Measurements from ENCODE around the gene MSLN.
"Not testable (repeated sequence)": the region's sequence is repeated elsewhere in the genome, so short reads cannot be mapped to it uniquely, and the experiment has no call there.

Gene MSLN

GRCh38 chr16:760545-761343 is at the start of gene MSLN:
TSS of gene MSLN (plus strand) at chr16:760734. CDS start at chr16:762681, 1,947 bp downstream.
- H3K4me3 ChIP-seq (ENCODE audit: low read depth, low read length) = no peak within 1 kb of the TSS

GRCh38 chr16:711084-711483 is 49.5 kb upstream of the MSLN start:
- no peak overlapping the region for H3K4me3 ChIP-seq (ENCODE audit: low read depth, low read length)

GRCh38 chr16:711548-712320 is 48.8 kb upstream of the MSLN start:
- no peak overlapping the region for H3K4me3 ChIP-seq (ENCODE audit: low read depth, low read length)

GRCh38 chr16:712740-713250 is 47.7 kb upstream of the MSLN start:
- not testable (repeated sequence) for H3K4me3 ChIP-seq (ENCODE audit: low read depth, low read length)

- no peak overlapping the region for H3K4me3 ChIP-seq (ENCODE audit: low read depth, low read length)
Measured at GRCh38 chr16:714079-714478, 46.5 kb upstream of the MSLN start.

- peak within 1 kb of the TSS; percentile 18 for H3K4me3 ChIP-seq (ENCODE audit: low read depth, low read length)
Measured at GRCh38 chr16:714558-715476, 45.7 kb upstream of the MSLN start, which contains the start of gene METRN. TSS of gene METRN (plus strand) at chr16:715118. CDS start at chr16:715290, 172 bp downstream.

GRCh38 chr16:715477-716199 is 44.9 kb upstream of the MSLN start:
- H3K4me3 ChIP-seq (ENCODE audit: low read depth, low read length) = peak overlapping the region; percentile 18

GRCh38 chr16:716200-716568 is 44.4 kb upstream of the MSLN start:
- H3K4me3 ChIP-seq (ENCODE audit: low read depth, low read length) = no peak overlapping the region

GRCh38 chr16:716768-717325 is 43.7 kb upstream of the MSLN start:
- H3K4me3 ChIP-seq (ENCODE audit: low read depth, low read length) = no peak overlapping the region

- no peak overlapping the region for H3K4me3 ChIP-seq (ENCODE audit: low read depth, low read length)
Measured at GRCh38 chr16:717450-718245, 42.9 kb upstream of the MSLN start.

- no peak overlapping the region for H3K4me3 ChIP-seq (ENCODE audit: low read depth, low read length)
Measured at GRCh38 chr16:718389-718788, 42.1 kb upstream of the MSLN start.

- no peak overlapping the region for H3K4me3 ChIP-seq (ENCODE audit: low read depth, low read length)
Measured at GRCh38 chr16:718922-719321, 41.6 kb upstream of the MSLN start.

GRCh38 chr16:719815-720446 is 40.6 kb upstream of the MSLN start:
- H3K4me3 ChIP-seq (ENCODE audit: low read depth, low read length) = peak overlapping the region; percentile 73

GRCh38 chr16:720447-720989 is 40.0 kb upstream of the MSLN start:
- H3K4me3 ChIP-seq (ENCODE audit: low read depth, low read length) = peak overlapping the region; percentile 73

- peak within 1 kb of the TSS; percentile 73 for H3K4me3 ChIP-seq (ENCODE audit: low read depth, low read length)
Measured at GRCh38 chr16:720990-721764, 39.4 kb upstream of the MSLN start, which contains the start of gene ANTKMT. TSS of gene ANTKMT (plus strand) at chr16:721146. CDS start at chr16:721275, 129 bp downstream.

- no peak overlapping the region for H3K4me3 ChIP-seq (ENCODE audit: low read depth, low read length)
Measured at GRCh38 chr16:721765-722540, 38.6 kb upstream of the MSLN start.

Data from iPS-11a (cell line).